Activated CD4-positive, alpha-beta T cell treated with anti-CD3 and anti-CD28 coated beads, Interleukin-2, amount 50 U/mL, for 4 hours (primary cell): ENCODE measurements around the gene GRM7.
"Not testable (repeated sequence)": the region's sequence is repeated elsewhere in the genome, so short reads cannot be mapped to it uniquely, and the experiment has no call there.

Experiments
- DNase-seq, 2 experiments: peaks; one replicate each; pipeline ENCODE4 v3.0.0-alpha.2; 2020

Gene GRM7

DNA sequence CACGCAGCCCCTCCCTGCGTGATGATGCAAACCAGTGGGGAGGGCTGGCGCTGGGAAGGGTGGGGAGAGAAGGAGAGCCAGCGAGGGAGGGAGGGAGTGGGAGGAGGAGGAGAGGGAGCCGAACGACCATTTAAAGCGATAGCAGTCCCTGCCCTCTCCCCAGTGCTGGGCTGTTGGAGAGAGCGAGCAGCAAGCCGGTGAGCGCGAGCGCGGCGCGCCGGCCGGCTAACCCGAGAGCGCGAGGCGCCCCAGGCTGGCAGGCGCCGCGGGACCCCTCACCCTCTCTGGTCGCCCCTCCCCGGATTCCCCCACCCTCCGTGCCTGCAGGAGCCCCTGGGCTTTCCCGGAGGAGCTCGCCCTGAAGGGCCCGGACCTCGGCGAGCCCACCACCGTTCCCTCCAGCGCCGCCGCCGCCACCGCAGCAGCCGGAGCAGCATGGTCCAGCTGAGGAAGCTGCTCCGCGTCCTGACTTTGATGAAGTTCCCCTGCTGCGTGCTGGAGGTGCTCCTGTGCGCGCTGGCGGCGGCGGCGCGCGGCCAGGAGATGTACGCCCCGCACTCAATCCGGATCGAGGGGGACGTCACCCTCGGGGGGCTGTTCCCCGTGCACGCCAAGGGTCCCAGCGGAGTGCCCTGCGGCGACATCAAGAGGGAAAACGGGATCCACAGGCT is at the start of gene GRM7:
TSS of gene GRM7 (plus strand) at position 162 of the 671 bp plus-strand sequence.
- no peak for DNase-seq

DNA sequence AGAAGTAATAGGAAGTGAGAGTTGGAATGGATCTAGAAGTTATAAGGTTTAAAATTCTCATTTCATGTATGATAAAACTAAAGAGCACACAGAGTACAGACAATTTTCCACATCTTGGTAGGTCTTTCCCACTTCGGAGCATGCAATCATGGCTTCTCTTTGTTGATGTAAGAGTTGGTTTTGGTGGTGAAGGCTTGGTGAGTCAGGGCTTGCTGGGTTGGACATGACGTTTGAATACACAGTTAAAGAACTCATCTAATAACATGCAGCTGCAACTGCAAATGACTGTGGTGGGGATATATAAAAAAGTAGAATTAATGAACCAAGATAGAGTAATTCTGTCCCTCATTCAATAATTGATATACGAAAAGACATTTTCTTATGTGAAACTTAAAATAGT is 39.5 kb upstream of the GRM7 start:
- no peak for DNase-seq

DNA sequence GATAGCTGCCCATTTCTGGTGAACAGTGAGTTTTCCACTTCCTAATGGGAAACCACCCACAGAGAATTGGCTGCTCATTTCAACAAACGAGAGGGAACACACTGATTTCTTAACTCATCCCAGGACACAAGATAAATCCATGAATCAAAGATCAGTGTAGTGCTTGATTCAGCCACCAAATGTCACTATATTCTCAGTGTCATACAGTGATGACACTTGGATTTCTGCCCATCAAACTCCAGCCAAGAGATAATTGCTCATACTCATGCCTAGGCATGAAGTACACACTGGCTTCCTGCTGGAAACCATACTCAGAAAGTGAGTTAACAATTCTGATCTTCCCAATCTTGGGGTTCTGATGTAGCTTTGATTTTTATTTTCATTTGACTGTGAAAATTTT is 35.4 kb upstream of the GRM7 start:
- no peak for DNase-seq

DNA sequence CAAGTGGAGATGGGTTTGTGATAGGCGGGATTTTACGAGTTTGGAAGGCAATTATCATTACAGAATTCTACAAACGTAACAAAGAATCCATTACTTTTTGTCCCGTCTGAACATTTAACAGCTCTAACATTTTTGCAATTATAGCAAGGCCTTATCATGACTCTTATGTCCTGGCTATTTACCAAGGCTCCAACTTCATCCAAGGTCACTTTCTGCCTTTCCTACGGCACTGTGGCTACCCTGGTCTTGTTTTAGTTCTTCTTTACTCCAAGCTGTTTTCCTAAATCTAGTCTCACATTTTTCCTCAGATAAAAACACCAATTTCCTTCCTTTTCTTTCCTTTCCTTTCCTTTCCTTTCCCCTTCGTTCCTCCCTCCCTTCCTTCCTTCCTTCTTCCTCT is 33.5 kb upstream of the GRM7 start:
- no peak for DNase-seq

DNA sequence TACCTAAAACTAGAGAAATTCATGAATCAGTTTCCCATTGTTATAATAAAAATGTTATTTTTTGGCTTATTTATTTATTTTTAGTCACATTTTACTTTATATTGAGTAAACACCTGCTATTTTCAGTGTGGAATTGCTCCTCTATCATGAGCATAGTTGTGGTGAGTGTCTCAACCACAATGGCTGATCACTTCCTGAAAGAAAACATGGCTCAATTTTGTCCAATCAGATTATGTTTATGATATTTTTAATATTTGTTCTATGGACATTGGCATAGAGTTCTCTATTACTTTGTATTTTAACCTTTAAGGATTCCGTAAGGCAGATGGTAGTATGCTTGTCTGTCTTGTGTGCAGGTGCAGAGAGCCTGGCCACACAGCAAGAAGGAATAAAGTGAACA is 16.2 kb upstream of the GRM7 start:
- no peak for DNase-seq

DNA sequence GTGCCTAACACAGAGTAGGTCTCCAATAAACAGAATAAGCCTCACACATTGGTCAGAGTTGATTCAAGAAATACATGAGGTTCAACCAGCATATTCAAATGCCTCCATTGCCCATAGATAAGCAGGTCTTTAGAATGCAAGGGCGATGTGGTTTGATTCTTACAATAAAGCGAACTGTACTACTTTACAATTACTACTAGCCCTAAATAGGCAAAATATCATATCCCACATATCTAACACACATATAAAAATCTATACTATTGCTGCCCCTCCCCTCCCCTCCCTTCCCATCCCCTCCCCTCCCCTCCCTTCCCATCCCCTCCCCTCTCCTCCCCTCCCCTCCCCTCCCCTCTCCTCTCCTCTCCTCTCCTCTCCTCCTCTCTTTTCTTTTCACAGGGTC is 6.7 kb upstream of the GRM7 start:
- DNase-seq, result no peak

DNA sequence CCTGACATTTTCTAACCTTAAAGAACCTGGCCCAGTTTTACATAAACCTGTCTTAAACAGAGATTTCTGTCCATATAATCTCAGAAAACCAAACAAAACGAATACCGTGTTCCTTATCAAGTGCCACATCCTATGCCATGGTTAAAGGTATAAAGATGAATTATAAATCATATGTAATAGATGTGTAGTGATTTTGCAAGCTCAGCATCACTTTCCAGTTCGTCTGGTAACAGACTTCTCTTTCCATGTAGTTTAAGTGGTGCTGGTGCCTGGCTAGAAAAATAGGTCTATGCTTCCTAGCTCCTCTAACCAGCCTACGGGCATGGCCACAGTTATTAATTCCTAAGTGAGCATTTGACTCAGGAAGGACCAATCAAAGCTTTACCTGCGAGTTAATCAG is 3.4 kb upstream of the GRM7 start:
- DNase-seq, result no peak

DNA sequence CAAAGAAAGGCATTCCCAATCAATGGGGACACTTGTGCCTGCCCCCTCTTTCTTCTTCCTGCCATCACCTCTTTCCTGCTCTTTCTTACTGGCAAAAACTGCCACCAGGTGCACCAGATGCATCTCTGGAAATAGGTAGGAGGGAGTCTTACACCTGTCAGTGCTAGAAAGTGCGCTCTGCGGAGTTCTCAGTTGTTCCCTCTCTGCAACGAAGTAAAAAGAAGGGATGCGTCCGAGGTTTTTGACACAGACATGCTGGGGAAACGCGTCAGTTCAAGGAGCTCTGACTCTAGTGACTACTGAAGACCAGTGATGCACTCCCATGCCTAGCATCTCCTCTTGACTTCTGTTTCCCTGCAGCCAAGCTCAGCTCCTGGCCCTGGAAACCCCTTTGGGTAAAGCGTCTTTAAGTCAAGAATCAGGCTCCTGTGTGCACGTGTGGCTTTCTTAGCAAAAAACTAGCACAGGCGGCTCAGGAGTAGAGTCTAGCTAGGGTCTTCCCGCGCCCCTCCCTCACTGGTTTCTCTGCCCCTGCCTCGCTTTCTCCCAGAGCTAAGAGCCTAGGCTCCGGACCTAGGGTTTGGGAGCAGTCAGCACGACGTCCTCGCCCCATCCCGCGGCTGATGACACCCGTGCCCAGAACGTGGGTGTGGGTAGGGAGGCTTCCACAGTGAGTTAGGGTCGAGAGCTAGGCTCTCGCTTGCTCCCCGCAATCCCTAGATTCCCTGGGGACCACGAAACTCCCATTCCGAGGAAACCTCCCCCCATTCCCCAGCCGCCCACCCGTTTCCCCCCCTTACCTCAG is 564 bp upstream of the GRM7 start:
- no peak for DNase-seq

DNA sequence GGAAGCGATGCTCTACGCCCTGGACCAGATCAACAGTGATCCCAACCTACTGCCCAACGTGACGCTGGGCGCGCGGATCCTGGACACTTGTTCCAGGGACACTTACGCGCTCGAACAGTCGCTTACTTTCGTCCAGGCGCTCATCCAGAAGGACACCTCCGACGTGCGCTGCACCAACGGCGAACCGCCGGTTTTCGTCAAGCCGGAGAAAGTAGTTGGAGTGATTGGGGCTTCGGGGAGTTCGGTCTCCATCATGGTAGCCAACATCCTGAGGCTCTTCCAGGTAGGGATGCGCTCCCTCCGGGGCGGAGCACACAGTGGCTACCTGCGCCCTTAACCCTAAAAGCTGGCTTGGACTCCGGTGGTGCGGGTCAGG is 698 bp downstream of the GRM7 start:
- no peak for DNase-seq

DNA sequence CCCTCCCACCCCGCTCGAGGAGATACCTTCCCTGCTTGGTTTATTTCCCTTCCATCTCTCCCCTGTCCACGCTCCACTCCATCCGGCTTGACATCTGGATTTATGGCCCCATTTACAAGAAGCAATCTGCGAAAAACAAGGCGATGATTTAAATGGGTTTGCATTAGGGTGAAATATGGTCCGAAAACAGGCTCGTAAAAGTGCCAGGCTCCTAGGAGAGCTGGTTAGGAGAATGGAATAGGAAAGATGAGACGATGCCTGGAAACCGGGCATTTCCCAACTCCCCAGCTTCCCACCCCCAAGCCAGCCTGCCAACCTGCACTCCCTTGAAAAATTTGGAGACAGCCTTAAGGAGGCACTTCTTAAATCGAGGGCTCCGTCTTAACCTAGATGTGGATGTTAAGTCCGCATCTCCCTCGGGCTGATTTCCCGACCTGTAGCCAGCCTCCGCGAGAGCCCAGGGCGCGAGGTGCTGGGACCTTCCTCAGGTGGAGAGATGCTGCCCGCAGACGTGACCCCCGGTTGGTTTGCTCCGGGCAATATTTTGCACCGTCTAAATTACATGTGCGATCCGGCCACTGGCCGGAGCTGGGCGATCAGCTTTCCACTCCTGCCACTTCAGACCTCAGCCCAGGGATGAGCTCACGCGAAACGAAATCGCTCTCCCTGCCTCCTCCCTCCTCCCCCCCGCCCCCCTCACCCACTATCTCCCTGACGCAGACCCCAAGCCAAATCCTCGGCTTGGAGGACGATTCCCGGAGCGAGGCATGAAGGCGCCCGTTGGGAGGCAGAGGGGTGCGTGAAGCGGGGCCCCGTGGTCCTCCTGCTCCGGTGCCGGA is 1.3 kb downstream of the GRM7 start:
- no peak for DNase-seq

DNA sequence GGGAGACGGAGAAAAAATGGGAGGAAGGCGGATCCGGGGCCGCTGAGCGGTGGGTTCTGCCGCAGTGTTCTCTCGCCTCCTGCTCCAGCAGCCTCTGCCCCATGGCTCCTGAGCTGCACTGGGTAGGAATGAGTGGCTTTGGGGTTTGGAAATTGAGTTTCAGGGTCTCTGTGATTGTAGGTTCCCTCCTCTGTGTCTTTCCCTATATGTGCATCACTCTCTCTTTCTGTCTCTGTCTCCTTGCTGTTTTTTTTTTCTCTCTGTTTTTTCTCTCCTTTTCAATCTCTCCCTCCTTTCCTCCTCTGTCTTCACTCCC is 1.9 kb downstream of the GRM7 start:
- no peak for DNase-seq

DNA sequence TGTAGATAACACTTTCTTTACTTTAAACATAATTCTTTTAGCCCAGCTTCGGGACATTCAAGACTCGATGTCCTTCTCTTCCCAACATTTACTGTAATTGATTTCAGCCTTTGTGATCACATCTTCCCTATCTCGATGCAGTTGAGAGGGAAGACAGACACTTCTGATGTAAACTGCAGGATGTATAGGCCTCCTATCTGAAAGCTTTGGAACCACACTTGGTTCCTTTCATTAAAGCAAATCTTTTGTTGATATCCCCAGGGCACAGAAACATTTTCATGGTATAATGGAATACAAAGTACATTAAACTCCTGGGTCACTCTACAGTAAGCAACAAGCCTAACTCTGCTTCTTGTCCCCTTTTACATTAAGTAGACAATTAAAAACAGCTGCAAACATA is 6.4 kb downstream of the GRM7 start:
- DNase-seq, result no peak

DNA sequence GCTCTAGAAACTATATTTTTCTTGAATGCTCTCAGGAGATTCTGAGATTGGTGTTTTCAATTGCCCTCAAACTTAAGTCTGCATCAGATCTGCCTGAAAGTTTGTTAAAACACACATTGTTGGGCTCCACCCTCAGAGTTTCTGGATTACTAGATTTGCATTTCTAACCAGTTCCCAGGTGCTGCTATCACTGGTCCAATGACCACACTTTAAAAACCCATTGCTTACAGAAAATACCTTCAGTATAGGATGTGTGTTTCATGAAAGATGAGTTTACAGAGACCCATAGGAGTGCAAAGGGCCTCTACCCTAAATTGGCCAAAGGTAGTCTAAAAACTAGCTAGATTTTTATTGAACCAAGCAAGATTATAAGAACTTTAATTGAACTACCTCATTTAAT is 17.8 kb downstream of the GRM7 start:
- DNase-seq, result no peak

DNA sequence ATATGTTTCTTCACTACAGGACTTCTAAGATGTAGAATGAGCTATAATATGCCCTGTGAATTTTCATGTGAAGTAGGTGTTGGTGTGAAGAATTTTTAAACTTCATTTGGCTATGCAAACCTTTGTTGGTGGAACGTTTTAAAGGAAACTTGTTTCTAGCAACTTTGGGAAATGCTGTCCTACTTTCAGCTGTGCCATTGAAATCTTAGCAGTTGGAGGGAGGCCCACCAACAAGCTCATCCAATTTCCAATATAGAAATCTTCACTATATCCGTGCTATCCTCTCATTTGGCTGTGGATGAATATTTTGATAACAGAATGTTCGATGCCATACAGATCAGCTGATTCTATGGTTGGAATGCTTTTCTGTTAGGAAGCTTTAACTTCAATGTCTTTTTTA is 51.3 kb downstream of the GRM7 start:
- no peak for DNase-seq

DNA sequence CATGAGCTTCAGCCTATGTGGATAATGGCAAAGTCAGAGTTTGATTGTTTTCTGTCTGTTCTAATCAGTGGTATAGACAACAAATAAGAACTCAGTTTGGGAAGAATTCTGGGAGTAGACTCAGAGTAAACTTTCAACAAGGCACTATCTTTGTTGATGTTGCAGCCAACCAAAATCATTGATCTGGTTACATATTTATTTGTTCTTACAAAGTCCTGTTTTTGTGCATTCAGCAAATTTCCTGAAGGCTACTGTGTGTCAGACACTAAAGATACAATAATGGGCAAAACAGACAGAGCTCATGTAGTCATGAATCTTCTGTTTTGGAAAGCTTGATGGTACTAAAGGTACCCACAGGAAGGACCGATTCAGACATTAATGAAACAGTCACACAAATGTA is 55.0 kb downstream of the GRM7 start:
- no peak for DNase-seq

DNA sequence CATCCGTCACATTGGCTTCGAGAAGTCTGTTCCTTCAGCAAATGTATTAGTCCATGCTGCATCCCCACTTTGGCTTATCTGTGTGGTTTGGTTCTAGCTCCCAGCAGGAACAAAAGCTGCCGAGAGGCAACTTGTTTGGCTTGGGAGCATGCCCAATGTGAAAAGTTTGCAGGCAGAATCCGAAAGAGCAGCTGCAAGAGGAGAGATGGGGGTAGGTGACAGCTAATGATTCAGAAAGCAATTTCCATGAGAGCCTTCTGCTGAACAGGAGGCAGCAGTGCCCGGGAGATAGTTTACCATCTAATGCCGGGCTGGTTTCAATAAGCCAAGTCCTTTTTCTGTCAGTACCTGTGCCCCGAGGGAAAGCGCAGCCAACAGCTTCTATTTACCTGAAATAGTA is 60.2 kb downstream of the GRM7 start:
- DNase-seq, result no peak

DNA sequence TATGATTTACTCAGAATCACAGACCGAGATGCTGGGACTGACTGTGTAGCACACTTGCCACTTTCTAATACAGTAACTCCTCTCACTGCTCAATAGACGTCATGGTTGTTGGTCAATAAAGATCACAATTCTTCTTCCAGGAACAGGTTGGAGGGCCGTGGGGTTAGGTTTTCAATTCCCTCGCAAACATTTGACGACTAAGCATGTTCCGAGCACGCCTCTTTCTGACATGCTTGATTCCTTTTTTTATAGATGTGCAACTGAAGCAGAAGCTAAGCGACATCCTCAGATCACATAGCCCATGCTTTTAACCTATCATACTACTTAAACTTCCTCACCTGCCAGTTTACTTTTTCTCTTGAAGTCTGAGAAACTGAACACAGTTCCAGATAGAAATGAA is 61.0 kb downstream of the GRM7 start:
- DNase-seq, result no peak

DNA sequence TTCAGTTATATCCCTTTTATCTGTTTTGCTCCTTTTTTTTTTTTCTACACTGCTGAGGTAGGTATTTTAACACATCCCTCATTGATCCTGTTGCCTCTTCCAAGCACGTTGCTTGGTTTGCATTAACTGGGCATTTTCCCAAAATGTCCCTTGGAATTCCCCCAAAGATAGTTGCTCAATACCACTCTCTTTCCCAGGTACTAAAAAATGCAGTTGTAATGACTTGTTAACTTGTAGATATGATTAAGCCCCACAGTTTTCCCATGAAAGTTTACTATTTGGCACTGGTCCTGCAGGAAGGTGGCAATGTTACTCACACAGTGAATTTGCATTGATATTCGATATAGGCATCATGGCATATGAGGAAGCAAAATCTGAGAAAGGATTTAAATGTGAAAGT is 67.1 kb downstream of the GRM7 start:
- DNase-seq, result no peak

DNA sequence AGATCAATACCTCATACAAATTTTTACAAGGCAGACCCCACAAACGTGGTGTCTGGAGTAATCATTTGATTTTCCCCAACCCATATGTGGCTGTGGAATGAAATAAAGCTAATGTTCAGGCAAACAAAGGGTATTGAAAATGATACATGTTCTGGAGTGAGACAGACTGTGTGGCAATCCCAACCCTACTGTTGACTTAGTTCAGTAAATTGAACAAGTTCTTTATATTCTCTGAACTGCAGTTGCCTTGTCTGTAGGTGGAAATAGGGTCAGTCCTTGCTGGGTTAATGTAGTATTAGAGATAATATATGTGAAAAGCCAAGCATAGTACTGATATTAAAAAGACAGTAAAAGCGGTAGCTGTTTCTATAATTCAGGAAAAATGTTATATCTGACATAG is 69.0 kb downstream of the GRM7 start:
- no peak for DNase-seq

DNA sequence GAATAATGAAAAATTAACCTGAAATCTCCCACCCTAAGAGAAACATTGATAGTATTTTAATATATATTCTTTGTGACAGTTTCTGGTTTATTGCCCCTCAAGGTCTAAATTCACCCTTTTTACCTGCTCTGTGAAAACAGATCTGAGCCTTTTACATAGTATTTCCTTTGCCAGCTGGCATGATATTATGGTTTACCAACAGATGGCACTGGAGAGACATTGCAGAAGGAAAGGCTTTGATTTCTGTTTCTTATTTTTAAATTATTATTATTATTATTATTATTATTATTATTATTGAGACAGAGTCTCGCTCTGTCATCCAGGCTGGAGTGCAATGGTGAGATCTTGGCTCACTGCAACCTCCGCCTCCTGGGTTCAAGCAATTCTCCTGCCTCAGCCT is 74.5 kb downstream of the GRM7 start:
- not testable (repeated sequence) for DNase-seq

DNA sequence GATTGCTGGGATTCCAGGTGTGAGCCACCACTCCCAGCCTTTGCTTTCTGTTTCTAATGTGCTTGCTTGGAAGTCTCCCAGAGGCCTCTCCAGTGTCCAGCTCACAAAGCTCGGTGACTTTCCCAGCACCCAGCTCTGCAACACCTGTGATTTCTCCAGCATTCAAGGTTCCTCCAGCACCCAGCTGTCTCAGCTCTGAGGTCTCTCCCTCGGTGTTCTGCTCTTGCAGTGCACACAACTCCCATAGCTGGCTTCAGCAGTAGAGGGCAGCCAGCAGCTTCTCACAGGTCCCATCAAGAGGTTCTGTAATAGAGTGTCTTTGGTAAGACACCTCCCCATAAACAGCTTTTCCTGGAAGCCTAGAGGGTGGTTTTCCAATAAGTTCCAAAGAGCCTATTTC is 75.1 kb downstream of the GRM7 start:
- no peak for DNase-seq

DNA sequence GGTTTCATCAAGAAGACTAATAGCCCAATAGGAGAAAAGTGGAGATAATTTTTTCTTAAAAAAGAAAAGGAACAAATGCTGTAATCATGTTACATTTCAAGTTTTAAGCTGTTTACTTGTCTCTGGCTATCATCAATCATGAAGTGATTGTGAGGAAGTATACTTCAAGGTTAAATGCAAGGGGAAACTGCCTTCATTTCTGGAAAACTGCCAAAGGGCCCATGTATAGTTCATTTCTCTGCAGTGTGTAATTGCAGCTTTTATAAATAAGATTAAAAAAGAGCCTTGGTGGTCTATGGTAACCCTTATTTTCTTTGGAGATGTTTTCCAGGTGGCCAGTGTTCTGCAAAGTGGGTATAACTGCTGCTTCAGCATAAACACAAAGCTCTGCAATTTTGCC is 101.9 kb downstream of the GRM7 start:
- DNase-seq, result no peak

DNA sequence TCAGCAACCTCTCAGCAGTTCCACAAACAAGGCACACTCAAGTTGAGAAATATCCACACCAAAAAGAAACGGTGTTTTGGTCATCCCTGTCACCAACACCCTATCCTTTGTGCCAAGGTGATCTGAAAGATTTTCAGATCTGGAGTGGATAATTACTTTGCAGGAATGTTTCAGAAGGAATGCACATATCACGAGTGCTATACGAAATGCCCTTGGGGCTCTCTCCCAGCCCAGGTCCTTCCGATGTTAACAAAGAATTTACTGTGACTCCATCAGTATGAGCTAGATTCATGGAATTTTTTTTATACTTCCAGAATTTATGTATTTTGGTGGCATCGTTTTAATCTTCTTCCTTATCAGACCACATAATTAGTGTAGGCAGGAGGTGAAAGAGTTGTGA is 105.0 kb downstream of the GRM7 start:
- DNase-seq, result no peak

DNA sequence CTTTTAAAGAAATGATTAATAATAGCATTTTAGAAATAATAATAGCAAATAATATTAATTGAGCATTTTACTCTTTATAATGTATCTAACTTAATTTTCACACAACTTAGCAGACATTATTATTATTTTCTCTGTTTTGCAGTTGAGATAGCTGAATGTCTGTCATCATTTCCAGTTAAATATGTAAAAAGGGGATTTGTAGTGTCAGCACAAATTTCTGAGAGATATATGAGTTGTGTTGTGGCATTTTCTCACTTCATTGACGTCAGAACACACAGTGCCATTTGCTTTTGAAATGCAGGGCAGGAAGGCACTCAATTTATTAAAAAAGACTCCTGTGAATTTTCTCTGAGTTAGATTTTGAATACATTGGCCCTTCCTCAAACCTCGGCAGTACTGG is 111.0 kb downstream of the GRM7 start:
- no peak for DNase-seq
